Renal pelvis (tissue), 4 donors: ENCODE data around the gene ZFHX3. TPM values are rescaled to one million over a fixed set of nuclear protein-coding genes. Genes with fewer than 3 reads are reported as not detected.

Experiments used
- DNase-seq: peaks from one replicate; pipeline ENCODE4 v3.0.0-alpha.2; 2013
- polyA plus RNA-seq, 3 donors: library from polyadenylated mRNA; unstranded; fragments of 120-200 nt; gene quantifications; one replicate each; pipeline ENCODE4 v1.2.1, GENCODE V29; 2013; ENCODE audit not compliant: insufficient read length in 3 of 3

Gene ZFHX3
- polyA plus RNA-seq, 3 donors, result 17.6 to 24.2 (median 23.3) TPM

DNA sequence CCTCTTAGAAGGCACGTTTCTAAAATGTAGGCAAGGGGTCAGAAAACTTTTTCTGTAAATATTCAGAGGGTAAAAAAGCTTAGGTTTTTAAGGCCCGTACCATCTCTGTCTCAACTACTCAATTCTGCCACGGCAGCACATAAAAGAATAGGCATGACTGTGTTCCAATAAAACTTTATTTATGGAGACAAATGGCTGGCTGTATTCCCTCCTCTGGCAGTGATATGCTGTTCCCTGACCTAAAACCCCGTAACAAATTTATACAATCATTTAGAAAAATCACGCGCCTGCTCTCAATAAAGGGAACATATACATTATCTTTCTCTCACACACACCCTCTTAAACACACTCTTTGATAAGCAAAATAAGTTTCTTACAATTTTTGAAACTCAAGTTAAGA, 138.7 kb downstream of the ZFHX3 start:
- no peak for DNase-seq

DNA sequence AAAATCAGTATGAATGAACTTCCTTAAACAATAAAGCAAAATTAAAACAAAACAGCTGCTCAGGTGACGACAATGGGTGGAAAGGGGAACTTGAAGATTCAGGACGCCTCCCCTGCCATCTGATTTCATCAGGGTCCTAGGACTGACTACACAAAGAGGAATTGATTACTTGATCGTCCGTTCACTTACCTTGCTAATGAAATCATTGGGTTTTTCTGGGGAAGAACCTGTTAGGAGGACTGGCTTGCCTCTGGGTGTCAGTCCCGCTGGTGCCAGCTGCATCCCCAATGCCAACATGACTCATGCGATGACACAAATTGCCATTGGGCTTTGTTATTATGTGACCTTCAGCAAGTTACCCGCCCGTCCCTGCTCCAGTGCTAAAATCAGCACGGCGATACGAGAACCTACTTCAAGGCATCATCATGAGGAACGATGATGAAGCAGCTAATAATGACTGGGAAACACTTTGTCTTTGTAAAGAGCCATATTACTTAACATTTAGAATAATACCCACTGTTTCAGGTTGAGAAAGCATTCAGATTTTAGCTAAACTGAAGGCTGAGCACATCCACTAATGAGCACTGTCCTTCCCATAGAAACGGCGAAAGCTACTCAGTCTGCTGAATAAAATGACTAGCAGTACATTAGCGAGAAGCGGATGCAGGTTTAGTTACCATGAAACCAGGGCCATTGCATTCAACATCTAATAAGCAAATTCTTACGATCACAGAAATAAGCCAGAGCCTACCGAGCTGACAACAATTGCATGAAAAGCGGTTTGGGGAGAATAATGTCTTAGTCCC, 139.4 kb downstream of the ZFHX3 start:
- no peak for DNase-seq

DNA sequence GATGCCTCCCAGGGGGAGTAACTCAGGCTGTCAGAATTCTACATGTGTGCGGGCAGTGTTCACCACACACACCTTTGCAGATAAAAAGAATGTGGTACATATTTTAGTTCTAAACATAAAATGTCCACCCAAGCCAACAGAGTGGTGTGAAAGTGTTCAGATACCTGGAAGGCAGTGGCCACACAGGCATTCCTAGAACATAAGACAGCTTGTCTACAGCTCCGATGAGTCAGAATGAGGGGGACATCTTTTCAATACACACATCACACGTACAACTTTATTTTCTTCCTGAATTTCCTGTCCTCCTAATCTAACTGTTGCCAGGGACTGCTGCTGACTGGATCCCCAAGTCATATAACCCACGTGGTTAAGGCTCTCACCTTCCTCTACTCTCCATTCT, 142.3 kb downstream of the ZFHX3 start:
- DNase-seq, result no peak

DNA sequence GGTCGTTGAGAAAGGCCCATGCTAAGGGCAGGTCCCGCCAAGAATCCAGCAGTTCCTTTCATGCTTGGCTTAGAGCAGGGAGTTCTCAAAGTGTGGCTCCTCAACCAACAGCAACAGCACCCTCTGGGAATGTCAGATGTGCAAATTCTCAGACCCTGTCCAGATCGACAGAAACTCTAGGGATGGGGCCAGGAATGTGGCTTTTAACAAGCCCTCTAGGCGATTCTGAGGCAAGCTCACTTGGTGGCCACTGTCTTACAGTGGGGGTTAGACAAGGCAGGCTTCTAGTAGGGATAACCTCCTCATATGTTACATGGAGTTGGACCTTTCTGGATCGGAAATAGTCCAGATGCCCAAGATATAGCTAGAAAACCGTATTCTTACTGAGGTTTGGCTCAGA, 144.8 kb downstream of the ZFHX3 start:
- DNase-seq, result no peak

DNA sequence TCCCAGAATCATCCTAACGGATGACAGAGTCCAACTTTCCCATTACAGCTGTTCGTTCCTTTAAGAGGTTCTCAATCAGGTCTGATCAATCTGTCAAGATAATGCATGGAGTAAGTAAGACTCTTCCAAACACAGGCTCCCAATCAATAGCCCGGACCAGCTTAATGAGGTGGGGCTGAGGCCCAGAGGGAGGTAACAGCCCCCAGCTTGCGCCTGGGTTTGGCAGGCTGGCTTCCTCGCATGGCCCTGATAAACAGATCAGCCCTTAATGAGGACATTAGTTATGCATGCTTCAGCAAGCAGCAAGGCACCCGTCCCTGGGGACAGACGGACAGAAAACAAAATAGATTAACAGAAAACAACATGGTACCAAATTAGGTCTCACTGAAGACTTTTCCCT, 145.7 kb downstream of the ZFHX3 start:
- no peak for DNase-seq

DNA sequence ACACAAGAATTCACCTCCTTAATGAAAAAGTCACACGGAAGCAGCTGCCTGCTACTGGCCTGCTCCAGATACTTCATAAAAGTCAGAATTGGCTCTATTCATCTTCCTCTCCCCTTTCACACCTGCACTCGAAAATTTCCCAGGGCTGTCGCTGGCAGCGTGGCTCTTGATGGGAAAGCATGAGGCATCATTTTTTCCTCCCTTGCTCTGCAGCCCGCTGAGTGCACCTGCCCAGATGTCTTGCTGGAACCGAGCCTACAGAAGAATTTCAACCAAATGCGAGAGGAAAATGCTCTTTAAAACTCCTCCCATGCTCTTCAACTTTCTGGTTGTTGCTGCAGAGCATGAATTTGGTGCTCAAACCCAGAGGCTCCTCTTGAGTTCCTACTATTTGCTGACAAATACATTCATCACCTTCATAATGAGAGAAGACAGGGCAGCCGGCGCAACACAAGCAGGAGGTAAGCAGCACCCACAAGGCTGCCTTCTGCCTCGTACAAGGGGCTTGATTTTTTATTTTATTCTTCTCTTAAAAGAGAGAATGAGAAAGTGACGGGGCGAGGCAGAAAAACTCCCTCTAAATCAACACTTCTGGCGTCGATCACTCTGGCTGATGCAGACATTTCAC, 146.8 kb downstream of the ZFHX3 start:
- no peak for DNase-seq

DNA sequence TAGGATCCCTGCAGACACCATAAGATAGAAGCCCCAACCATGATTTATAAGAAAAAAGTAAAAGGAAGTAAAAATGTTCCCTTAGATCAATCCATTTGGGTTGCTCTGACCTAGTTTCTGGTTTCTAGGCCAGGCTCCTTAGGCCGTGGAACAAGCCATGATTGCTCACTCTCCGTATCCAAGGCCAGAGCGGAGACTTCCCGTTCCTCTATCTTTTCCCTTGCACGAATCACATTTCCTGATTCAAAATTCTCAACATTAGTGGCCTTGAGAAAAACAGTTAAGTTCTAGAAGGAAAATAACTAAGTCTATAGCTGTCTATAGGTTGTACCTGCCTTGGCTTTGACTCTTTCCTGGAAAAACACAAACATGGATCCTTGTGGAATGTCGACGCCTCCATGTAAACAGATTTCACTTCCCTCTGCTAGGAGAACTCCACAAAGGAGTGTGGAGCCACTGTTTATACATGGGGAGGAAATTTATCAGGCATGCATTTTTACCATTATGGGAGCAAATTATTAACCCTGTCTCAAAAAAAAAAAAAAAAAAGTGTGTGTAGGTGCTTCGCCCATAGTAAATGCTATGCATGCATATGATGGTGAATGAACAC, 149.6 kb downstream of the ZFHX3 start:
- no peak for DNase-seq

DNA sequence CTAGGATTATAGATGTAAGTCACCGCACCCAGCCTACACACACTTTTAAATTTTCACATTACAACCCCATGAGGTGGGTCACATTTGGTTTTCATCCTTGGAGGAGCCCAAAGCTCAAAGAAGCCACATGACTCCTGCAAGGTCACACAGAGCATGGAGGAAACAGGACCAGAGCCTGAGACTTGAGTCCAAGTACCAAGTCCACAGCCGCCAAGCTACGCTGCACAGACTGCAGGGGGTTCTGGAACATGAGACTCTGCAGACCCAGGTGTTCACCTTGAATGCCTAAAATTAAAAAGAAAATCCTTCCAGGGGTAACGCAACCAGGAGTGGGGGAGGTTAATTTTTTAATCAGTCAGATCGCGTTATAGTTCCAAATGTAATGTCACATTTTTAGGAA, 150.2 kb downstream of the ZFHX3 start:
- no peak for DNase-seq

DNA sequence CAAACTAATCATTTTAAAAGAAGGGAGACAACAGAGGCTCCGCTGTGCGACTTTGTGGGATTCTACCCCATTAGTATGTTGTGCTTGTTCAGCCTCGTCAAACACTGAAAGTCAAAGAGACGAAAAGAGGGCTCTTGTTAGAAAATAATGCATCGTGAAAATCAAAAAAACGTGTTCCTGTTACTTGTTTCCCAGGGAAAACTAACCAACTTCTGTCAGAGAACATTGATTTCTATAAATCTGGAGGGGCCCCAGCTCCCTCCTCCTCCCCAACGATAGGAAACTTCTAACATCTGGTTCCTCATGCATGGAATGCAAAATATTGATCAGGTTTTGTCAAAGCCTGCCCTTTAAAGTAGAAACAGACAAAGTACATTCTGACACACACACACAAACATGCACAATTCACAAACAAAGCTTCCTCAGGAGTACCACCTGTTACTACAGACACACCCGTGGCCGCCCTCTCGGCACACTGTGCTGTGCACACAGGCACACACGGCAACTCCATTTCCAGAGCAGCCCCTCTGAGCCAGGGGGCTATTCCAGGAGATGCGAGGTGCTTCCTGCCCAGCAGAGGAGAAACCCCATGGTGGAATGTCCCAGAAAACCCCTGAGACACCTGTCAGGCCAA, 151.3 kb downstream of the ZFHX3 start:
- no peak for DNase-seq

DNA sequence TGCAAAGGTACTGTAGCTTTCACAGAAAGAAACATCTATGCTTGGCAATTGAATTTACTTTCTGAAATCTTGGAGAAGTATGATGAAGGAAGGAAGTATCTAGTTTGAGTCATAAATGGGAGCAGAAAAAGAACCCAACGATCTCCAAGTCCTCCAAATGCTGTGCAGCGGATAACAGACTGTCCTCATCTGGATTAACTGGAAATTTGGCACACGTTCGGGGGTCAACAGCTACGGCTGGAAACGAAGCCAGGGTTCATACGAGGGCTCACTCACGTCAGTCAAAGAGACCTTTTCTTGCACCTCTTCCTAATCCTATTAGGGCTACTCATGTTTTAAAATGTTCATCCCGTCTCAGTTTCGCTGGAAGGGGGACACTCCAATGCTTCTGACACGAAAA, 152.0 kb downstream of the ZFHX3 start:
- no peak for DNase-seq

DNA sequence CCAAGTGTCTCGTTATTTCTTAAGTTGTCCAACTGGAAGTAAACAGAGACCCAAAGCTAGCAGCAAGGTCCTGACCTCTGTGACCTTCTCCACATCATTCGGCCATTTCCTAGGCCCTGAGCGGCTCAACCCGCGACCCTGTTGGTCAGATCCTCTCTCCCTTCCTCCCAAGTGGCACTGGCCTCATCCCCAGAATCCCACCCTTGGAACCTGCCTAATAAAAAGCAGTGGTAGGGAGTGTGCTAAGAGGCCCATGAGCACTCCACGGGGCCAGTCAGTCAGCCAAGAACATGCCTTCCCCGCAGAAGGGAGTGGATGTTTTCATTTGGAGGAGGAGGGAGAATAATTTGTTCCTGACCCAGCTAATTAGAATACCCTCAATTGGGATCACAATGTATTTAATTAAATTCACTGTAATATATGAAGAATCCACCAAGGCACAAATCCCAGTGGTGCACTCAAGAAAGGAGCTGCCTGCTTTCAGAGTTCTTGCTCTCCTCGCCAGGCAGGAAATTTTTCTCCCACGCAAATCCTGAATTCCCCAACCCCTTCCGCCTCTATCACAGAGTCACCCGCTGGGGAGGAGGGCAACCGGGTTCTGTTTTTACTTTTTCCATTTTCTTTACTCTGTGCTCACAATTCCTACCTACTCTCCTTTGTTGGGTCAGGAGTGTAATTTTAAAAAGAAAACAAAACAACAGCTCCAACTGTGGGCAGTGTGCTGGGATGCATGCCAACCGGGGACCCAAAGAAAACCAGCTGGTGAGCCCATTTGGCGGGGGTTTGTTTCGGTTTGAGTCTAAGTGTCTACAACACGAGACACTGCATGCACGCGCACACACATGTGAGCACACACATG, 153.4 kb downstream of the ZFHX3 start:
- DNase-seq, result no peak

DNA sequence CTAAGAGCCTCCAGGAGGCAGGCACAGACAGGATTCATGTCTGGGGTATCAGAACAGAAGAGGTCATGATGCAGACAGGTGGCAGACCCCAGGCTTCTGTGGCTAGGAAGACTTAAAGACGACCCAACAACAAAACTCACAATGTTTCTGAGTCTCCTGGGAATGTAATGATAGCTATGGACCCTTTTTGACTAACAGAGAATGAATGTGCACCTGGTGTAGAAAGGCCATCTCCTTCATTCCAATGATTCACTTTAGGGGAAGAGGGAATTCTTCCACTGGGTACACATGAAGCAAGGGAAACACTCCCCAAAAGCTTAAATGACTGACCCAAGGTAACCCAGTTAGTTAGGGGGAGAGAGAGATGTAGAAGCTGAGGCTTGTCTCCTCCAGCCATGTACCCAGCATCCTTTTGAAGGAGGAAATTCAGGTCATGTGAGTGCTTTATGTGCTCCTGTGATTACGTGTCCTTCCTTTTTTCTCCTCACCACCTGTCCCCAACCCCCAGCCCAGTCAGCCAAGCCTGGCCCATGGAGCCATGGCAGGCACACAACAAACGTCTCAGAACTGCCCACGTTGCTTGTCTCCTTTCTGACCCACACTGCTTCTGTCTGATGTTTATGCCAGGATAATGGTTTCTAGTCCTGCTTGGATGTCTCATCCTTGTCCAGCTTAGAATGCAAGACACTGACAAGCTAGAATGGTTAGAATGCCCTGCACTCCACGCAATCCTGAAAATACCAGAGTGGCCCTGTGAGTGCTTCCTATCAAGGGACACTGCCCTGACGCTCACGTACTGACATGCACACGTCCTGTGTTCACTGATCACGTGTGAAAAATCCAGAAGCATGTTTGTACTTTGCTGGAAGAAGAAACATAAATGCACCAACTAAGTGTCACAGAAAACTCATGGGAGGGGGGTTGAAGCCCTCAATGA, 156.4 kb downstream of the ZFHX3 start:
- no peak for DNase-seq

DNA sequence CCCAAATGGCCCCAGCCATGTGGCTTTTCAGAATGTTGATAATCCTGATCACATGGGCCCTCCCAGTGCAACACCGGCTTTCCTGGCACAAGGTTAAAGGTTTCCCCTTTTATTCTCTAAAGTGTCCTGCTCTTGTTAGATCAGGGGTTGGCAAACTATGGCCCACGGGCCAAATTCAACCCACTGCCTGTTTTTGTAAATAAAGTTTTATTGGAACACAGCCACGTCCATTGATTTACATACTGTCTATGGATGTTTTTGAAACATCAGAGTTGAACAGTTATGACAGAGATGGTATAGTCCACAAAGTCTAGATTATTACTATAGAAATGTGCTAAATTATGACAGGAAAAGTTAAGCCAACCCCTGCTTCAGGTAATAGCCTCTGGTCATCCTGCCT, 157.3 kb downstream of the ZFHX3 start:
- DNase-seq, result no peak

DNA sequence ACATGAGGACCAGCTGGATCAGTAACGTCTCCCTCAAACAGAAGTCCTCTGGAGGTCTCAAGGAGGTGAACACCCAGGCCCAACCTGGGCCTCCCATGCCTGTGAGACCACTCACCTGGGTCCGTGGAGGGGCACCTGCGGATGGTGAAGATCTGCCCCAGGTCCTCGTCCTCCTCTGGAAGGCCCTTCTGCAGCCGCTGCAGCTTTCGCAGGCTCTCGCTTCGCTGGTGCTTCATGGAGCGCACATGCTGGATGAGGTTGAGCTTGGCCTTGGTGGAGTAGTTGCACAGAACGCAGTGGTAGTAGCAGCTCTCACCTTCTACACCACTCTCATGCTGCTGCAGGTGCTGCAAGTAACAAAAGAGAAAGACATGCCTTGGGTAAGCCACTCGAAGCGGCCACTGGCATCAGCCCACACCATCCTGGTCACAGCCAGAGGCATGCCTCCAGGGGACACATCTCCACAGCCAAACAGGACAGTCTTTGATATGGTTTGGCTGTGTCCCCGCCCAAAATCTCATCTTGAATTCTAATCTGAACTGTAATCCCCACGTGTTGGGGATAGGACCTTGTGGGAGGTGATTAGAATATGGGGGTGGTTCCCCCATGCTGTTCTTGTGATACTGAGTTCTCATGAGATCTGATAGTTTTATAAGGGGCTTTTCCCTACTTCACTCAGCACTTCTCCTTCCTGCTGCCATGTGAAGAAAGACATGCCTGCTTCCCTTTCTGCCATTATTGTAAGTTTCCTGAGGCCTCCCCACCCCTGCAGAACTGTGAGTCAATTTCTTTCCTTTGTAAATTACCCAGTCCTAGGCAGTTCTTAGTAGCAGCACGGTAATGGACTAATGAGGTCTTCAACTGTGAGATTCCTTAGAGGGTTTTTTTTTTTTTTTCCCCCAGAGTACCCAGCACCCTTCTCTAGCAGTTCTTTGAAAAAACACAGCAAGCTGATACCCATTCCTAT, 158.0 kb downstream of the ZFHX3 start:
- no peak for DNase-seq

DNA sequence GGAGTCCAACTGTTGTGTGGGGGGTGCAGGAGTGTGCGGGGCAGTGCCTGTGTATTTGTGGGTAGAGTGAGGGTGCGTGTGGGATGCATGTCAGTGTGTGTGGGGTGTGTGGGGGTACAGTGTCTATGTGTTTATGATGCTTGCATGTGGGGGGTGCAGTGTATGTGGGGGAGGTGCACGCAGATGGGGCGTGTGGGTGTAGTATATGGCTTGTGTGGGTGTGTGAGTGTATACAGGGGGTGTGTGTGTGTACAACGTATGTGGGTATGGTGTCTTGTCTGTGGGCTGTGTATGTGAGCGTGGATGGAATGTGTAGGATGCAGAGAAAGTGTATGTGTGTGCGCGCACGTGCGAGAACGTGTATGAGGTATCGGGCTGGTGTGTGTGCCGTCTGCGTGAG, 160.4 kb downstream of the ZFHX3 start:
- DNase-seq, result no peak

DNA sequence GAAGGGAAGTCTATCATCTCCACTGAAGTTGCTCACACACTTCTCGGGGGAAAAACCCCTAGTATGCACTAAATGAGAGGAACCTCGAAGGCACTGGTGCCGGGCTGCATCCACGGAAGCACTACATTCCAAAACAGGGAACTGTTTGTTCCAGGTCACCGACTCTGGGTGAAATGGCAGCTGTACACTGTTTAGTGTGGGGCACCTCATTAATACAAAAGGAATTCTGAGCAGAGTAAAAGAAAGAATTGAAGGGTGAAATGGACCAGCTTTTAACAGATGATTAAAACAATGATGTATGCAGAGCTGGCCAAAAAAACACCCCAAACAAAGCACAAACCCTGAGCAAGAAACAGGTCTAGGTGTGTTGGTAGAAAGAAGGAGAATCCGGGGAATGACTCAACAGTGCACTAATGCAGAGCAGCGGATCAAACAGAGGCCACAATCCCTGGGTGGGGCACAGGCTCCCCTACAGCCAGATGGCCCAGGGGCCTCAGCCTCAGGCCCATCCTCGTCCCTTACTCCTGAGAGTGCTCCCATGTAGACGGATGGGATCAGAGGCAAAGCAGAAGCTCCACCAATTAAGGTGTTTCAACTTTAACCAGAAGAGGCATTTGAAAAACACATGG, 161.5 kb downstream of the ZFHX3 start:
- no peak for DNase-seq

DNA sequence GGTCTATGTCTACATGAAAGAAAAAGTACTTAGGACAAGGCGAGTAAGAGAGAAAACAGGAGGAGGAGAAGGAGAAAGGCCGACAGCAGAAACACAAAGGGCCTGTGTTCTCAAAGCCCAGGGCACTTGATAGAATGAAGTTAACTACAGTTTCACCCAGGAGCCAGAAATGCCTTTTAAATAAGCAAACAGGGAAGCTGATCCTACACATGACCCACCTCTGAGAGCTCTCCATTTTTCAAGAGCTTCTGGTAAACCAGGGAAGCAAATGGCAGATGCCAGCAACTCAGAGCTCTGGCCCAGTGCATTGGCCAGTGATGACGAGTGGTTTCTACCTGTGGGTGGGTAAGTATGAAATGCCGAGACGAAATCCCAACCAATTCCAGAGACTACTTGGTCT, 163.4 kb downstream of the ZFHX3 start:
- DNase-seq, result no peak

DNA sequence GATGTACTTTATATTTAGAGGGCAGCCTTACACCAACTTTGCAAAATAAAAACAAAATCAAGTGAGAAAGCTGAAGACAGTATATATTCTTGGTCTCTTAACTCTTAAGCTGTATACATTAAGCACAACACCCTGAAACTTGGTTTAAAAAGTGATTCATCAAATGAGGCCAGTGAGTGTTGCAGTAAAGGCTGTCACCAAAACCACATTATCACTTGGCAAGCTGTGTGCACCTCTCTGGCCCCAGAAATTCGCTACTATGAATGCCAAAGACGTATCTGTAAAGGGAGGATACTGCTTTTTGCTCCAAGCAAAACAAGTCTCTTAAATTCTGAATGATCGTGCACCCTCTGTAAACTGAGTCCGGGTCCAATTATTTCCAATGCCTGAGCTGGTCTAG, 163.9 kb downstream of the ZFHX3 start:
- DNase-seq, result no peak

DNA sequence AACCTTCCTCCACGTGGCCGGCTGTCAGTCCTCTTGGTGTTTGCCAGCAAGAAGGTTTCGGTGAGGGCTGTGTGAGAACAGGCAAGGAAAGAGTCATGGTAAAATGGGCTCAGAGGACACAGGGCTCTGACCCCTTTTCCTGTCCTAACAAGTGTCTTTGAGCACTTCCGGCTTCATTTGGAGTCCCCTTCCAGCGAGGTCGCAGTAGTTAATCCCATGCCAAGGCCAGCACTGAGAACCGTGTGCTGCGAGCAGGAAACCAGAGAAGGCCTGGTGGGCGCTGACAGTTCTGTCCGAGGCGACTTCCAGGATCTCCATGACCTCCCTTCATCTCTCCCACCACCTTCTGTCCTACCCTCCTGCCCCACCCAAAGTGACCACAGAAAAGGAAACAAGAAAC, 168.1 kb downstream of the ZFHX3 start:
- DNase-seq, result no peak
